Thyroid gland (tissue), 4 donors: ENCODE measurements around the gene L1TD1. TPM values are rescaled to one million over a fixed set of nuclear protein-coding genes. Genes with fewer than 3 reads are reported as not detected.

Experiments
- DNase-seq, 2 donors: peaks; one replicate each; pipeline ENCODE4 v3.0.0-alpha.2; 2019
- H3K27ac ChIP-seq, 3 donors: fragments of 200-600 bp; sonication (generic); 1 replicate in 2 of 3; 2 replicates in 1 of 3; pipeline ENCODE4 v1.5.1; 2016 to 2019; ENCODE audit warnings: mild to moderate bottlenecking in 1 of 3, moderate library complexity in 1 of 3
- H3K27me3 ChIP-seq: fragments of 200-600 bp; sonication (generic); one replicate; pipeline ENCODE4 v1.5.1; 2019
- H3K36me3 ChIP-seq, 2 donors: fragments of 200-600 bp; sonication (generic); one replicate each; pipeline ENCODE4 v1.5.1; 2016 to 2019
- H3K4me1 ChIP-seq, 2 donors: fragments of 200-600 bp; sonication (generic); one replicate each; pipeline ENCODE4 v1.5.1; 2017 to 2019
- H3K4me3 ChIP-seq, 3 donors: fragments of 200-600 bp; sonication (generic); replicated peaks in 1 of 3; 1 replicate in 2 of 3; 2 replicates in 1 of 3; pipeline ENCODE4 v1.5.1; 2016; ENCODE audit warnings: mild to moderate bottlenecking in 1 of 3
- H3K9me3 ChIP-seq: fragments of 200-600 bp; sonication (generic); one replicate; pipeline ENCODE4 v1.5.1; 2017
- CTCF ChIP-seq, 6 experiments: fragments of 200-600 bp in 3 of 6; fragments of 450-650 bp in 3 of 6; sonication (generic) in 3 of 6; IDR thresholded peaks; one replicate each; pipeline ENCODE4 v1.5.1; 2016 to 2019; ENCODE audit warnings: antibody characterized with exemption in 6 of 6, mild to moderate bottlenecking in 2 of 6, inconsistent platforms in 1 of 6, moderate library complexity in 1 of 6
- POLR2A ChIP-seq, 2 donors: fragments of 450-650 bp; IDR thresholded peaks; one replicate each; pipeline ENCODE4 v1.6.1; 2017; ENCODE audit warnings: antibody characterized with exemption in 2 of 2, mild to moderate bottlenecking in 2 of 2, moderate library complexity in 1 of 2
- WGBS, 2 donors: methylation state at CpG; one replicate each; pipeline ENCODE4 v1.1.5; 2017; 5-methylcytosine and 5-hydroxymethylcytosine counted together
- intact Hi-C: fragments of 100-400 bp; cut with DNase I; formaldehyde crosslinking; loops from one replicate; pipeline ENCODE4 v1.15.1; 2023
- total RNA-seq, 4 donors: library from RNA; depleted of rRNA; stranded (reverse); fragments of >200 nt; gene quantifications; one replicate each; pipeline ENCODE4 v1.2.3, GENCODE V29; 2016

The L1TD1 gene
- total RNA-seq, 4 donors from 2014 or later: 0.11 to 1.1 (median 0.60) TPM

- H3K4me1 ChIP-seq: no peaks in the 10 kb centered on the region
- no peak overlapping the region for H3K4me3 ChIP-seq
- no peaks in the 10 kb centered on the region for H3K27me3 ChIP-seq
- intact Hi-C loops: no loop called here
- TF ChIP-seq CTCF (IDR thresholded peaks at IDR 0.05): no peak
- TF ChIP-seq POLR2A (IDR thresholded peaks at IDR 0.05): no peak
- no peak overlapping the region for H3K27ac ChIP-seq
- no peaks in the 10 kb centered on the region for H3K36me3 ChIP-seq
- no peak for DNase-seq
- no peaks in the 10 kb centered on the region for H3K9me3 ChIP-seq
- WGBS, 2 donors: 69 to 83% methylated on average over 7 to 10 of the region's 10 CpGs
These were observed 55.6 kb downstream of the L1TD1 start for GRCh38 chr1:62250126-62250726.

- Histone ChIP-seq H3K27me3 (no peaks in the 10 kb centered on the region), H3K36me3 (no peaks in the 10 kb centered on the region), H3K27ac (no peak overlapping the region), H3K4me3 (no peak overlapping the region), H3K9me3 (no peaks in the 10 kb centered on the region), H3K4me1 (no peaks in the 10 kb centered on the region)
- no peak for DNase-seq
- WGBS, 2 donors: 97% methylated on average over 4 of the region's 4 CpGs
- TF ChIP-seq CTCF (IDR thresholded peaks at IDR 0.05): no peak
- no peak for TF ChIP-seq POLR2A (IDR thresholded peaks at IDR 0.05)
- intact Hi-C loops: no loop called here
These were observed 64.9 kb downstream of the L1TD1 start for GRCh38 chr1:62259551-62259950.

- Histone ChIP-seq H3K4me3 (no peak overlapping the region), H3K4me1 (no peaks in the 10 kb centered on the region), H3K27ac (no peak overlapping the region), H3K36me3 (no peaks in the 10 kb centered on the region), H3K9me3 (no peaks in the 10 kb centered on the region), H3K27me3 (no peaks in the 10 kb centered on the region)
- TF ChIP-seq CTCF (IDR thresholded peaks at IDR 0.05) (no peak), POLR2A (IDR thresholded peaks at IDR 0.05) (no peak)
- 80 to 89% methylated on average over 3 of the region's 3 CpGs for WGBS, 2 donors
- intact Hi-C loops: no loop called here
- DNase-seq: no peak
These were observed 66.0 kb downstream of the L1TD1 start for GRCh38 chr1:62260688-62261087.

Other genes with a start within 250 kb of the L1TD1 start
- gene KANK4, start 124.6 kb downstream of the L1TD1 start, total RNA-seq: under 1 TPM in 3 of 4 donors, not detected in 1; 0.54 to 0.59 (median 0.56) TPM
- 10 to 100 TPM; 27.4 to 33.0 (median 30.9) TPM for gene USP1, start 242.2 kb downstream of the L1TD1 start, total RNA-seq